Measurements from ENCODE around the gene CSDE1.

The CSDE1 gene

DNA sequence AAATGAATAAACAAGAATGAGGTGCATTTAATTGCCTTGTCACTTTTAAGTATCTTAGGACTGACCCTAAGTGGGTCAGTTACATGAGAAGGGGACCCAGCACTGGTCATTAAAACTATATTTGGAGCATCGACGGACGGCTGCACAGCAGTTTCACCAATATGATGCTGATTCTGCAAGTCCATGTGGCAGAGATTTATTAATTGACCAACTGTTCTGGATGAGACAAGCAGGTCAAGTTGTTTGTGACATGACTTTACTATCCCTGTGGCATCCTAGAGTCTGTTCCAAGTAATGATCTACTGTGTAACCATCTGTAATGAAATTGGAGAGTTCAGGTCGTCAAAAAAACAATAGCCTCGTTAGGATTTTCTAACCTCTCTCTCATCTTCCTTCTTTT lies 71.9 kb downstream of the CSDE1 start:
- H3K4me3 ChIP-seq (ENCODE audit: low read depth in 1 of 2, low read length in 2 of 2): no peak overlapping the region
- H3K36me3 ChIP-seq (ENCODE audit: insufficient read depth, low read length): no peaks in the 10 kb centered on the region
- H3K9me3 ChIP-seq (ENCODE audit: insufficient read depth, low read length, severe bottlenecking): no peaks in the 10 kb centered on the region
- no peak overlapping the region for H3K9ac ChIP-seq (ENCODE audit: low read depth, low read length)
- TF ChIP-seq, protein P1, sequence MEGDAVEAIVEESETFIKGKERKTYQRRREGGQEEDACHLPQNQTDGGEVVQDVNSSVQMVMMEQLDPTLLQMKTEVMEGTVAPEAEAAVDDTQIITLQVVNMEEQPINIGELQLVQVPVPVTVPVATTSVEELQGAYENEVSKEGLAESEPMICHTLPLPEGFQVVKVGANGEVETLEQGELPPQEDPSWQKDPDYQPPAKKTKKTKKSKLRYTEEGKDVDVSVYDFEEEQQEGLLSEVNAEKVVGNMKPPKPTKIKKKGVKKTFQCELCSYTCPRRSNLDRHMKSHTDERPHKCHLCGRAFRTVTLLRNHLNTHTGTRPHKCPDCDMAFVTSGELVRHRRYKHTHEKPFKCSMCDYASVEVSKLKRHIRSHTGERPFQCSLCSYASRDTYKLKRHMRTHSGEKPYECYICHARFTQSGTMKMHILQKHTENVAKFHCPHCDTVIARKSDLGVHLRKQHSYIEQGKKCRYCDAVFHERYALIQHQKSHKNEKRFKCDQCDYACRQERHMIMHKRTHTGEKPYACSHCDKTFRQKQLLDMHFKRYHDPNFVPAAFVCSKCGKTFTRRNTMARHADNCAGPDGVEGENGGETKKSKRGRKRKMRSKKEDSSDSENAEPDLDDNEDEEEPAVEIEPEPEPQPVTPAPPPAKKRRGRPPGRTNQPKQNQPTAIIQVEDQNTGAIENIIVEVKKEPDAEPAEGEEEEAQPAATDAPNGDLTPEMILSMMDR (IDR thresholded peaks at IDR 0.05; ENCODE audit: borderline replicate concordance, extremely low read depth, low read length, poor library complexity, severe bottlenecking): no peak
- TF ChIP-seq EZH2 (IDR thresholded peaks at IDR 0.05; ENCODE audit: borderline replicate concordance, low read depth, low read length, severe bottlenecking): no peak
- H3K4me1 ChIP-seq (ENCODE audit: insufficient read depth, low read length): no peaks in the 10 kb centered on the region
- H3K27me3 ChIP-seq (ENCODE audit: insufficient read depth, low read length, poor library complexity): peaks cover 15% of the 10 kb centered on the region
- DNase-seq (no peak), ATAC-seq (ENCODE audit: insufficient read depth, low read depth) (no peak)
- no peak overlapping the region for H3K27ac ChIP-seq (ENCODE audit: low read length)
- no peaks in the 10 kb centered on the region for H4K20me1 ChIP-seq (ENCODE audit: insufficient read depth, low read length)
- H3K4me2 ChIP-seq (ENCODE audit: insufficient read depth, low read length): no peak overlapping the region
- H3K79me2 ChIP-seq (ENCODE audit: insufficient read depth, low read length): no peaks in the 10 kb centered on the region
- H2AFZ ChIP-seq (ENCODE audit: low read depth, low read length): no peak overlapping the region

DNA sequence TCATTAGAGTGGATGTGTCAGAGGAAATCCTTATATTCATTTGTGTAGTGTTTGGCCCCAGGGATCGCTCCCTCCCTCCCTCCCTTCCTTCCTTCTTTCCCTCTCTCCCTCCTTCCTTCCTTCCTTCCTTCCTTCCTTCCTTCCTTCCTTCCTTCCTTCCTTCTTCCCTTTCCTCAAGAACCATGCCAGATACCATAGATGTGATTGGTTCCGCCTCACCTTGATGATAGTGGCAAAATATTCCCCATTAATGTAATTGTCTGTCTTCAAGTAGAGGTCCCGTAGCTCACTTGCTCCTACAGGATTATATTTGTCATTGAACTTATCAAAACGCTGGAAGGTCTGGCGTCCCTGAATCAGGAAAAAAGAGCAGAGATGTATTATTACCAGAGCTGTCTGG lies 80.1 kb downstream of the CSDE1 start:
- Histone ChIP-seq H3K27me3 (ENCODE audit: insufficient read depth, low read length, poor library complexity) (peaks cover 8% of the 10 kb centered on the region), H3K9me3 (ENCODE audit: insufficient read depth, low read length, severe bottlenecking) (no peaks in the 10 kb centered on the region), H3K36me3 (ENCODE audit: insufficient read depth, low read length) (no peaks in the 10 kb centered on the region), H3K4me3 (ENCODE audit: low read depth in 1 of 2, low read length in 2 of 2) (no peak overlapping the region), H3K79me2 (ENCODE audit: insufficient read depth, low read length) (no peaks in the 10 kb centered on the region), H3K27ac (ENCODE audit: low read length) (no peak overlapping the region), H3K4me2 (ENCODE audit: insufficient read depth, low read length) (no peak overlapping the region), H4K20me1 (ENCODE audit: insufficient read depth, low read length) (no peaks in the 10 kb centered on the region), H2AFZ (ENCODE audit: low read depth, low read length) (no peak overlapping the region), H3K9ac (ENCODE audit: low read depth, low read length) (no peak overlapping the region), H3K4me1 (ENCODE audit: insufficient read depth, low read length) (no peaks in the 10 kb centered on the region)
- TF ChIP-seq, protein P1 (IDR thresholded peaks at IDR 0.05; ENCODE audit: borderline replicate concordance, extremely low read depth, low read length, poor library complexity, severe bottlenecking): no peak
- TF ChIP-seq EZH2 (IDR thresholded peaks at IDR 0.05; ENCODE audit: borderline replicate concordance, low read depth, low read length, severe bottlenecking): no peak
- no peak for DNase-seq
- no peak for ATAC-seq (ENCODE audit: insufficient read depth, low read depth)

DNA sequence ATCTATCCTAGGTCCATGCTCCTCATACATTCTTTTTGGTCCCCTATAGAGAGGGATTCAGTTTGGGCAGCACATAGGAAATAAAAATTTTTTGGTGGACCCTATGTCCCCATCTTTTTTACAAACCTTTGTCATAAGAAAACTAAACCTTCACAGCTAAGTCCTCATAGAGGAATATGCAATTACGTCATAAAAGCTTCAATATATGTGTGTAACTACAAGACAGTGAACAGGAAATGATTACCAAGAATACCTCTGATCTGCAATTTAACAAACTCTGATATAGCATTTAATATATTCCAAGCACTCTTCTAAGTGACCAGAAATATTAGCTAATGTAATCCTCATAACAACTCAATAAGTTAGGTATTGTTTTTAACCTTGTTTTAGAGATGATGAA lies 81.7 kb downstream of the CSDE1 start:
- TF ChIP-seq, protein P1 (IDR thresholded peaks at IDR 0.05; ENCODE audit: borderline replicate concordance, extremely low read depth, low read length, poor library complexity, severe bottlenecking): no peak
- TF ChIP-seq EZH2 (IDR thresholded peaks at IDR 0.05; ENCODE audit: borderline replicate concordance, low read depth, low read length, severe bottlenecking): no peak
- DNase-seq: no peak
- Histone ChIP-seq H3K79me2 (ENCODE audit: insufficient read depth, low read length) (no peaks in the 10 kb centered on the region), H3K4me2 (ENCODE audit: insufficient read depth, low read length) (no peak overlapping the region), H4K20me1 (ENCODE audit: insufficient read depth, low read length) (no peaks in the 10 kb centered on the region), H3K4me3 (ENCODE audit: low read depth in 1 of 2, low read length in 2 of 2) (no peak overlapping the region), H3K27ac (ENCODE audit: low read length) (no peak overlapping the region), H3K9me3 (ENCODE audit: insufficient read depth, low read length, severe bottlenecking) (no peaks in the 10 kb centered on the region), H3K27me3 (ENCODE audit: insufficient read depth, low read length, poor library complexity) (peaks cover 8% of the 10 kb centered on the region), H3K9ac (ENCODE audit: low read depth, low read length) (no peak overlapping the region), H2AFZ (ENCODE audit: low read depth, low read length) (no peak overlapping the region), H3K4me1 (ENCODE audit: insufficient read depth, low read length) (no peaks in the 10 kb centered on the region), H3K36me3 (ENCODE audit: insufficient read depth, low read length) (no peaks in the 10 kb centered on the region)
- no peak for ATAC-seq (ENCODE audit: insufficient read depth, low read depth)

DNA sequence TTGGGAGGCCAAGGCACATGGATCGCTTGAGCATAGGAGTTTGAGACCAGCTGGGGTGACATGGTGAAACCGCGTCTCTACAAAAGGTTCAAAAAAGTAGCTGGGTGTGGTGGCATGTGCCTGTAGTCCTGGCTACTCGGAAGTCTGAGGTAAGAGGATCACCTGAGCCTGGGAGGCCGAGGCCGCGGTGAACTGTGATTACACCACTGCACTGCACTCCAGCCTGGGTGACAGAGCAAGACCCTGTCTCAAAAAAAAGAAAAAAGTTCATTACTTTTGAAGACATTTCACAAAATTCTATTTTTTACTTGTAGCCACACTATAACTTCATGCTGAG lies 85.9 kb downstream of the CSDE1 start:
- Histone ChIP-seq H3K79me2 (ENCODE audit: insufficient read depth, low read length) (no peaks in the 10 kb centered on the region), H2AFZ (ENCODE audit: low read depth, low read length) (no peak overlapping the region), H3K4me3 (ENCODE audit: low read depth in 1 of 2, low read length in 2 of 2) (no peak overlapping the region), H3K9me3 (ENCODE audit: insufficient read depth, low read length, severe bottlenecking) (no peaks in the 10 kb centered on the region), H4K20me1 (ENCODE audit: insufficient read depth, low read length) (no peaks in the 10 kb centered on the region), H3K27ac (ENCODE audit: low read length) (no peak overlapping the region), H3K4me1 (ENCODE audit: insufficient read depth, low read length) (no peaks in the 10 kb centered on the region), H3K36me3 (ENCODE audit: insufficient read depth, low read length) (no peaks in the 10 kb centered on the region), H3K4me2 (ENCODE audit: insufficient read depth, low read length) (no peak overlapping the region), H3K9ac (ENCODE audit: low read depth, low read length) (no peak overlapping the region), H3K27me3 (ENCODE audit: insufficient read depth, low read length, poor library complexity) (peaks cover 6% of the 10 kb centered on the region)
- TF ChIP-seq EZH2 (IDR thresholded peaks at IDR 0.05; ENCODE audit: borderline replicate concordance, low read depth, low read length, severe bottlenecking): no peak
- TF ChIP-seq, protein P1 (IDR thresholded peaks at IDR 0.05; ENCODE audit: borderline replicate concordance, extremely low read depth, low read length, poor library complexity, severe bottlenecking): no peak
- no peak for DNase-seq
- ATAC-seq (ENCODE audit: insufficient read depth, low read depth): no peak

All from DND-41 (cell line).